Sciatic nerve (tissue), 2 donors: ENCODE results near the gene USP24. TPM values are rescaled to one million over a fixed set of nuclear protein-coding genes. Genes with fewer than 3 reads are reported as not detected.
"Not testable (repeated sequence)": the region's sequence is repeated elsewhere in the genome, so short reads cannot be mapped to it uniquely, and the experiment has no call there.

ENCODE experiments used
- ATAC-seq: fragments of 200-7000 bp; cut with Tn5 transposase; one replicate; pipeline ENCODE4 v1.9.1; 2020; ENCODE audit warnings: mild to moderate bottlenecking, moderate library complexity
- DNase-seq: peaks from one replicate; pipeline ENCODE4 v3.0.0-alpha.2; 2020; ENCODE audit warnings: low spot score
- intact Hi-C: fragments of 100-400 bp; cut with DNase I; formaldehyde crosslinking; loops from one replicate; pipeline ENCODE4 v1.14.2; 2022
- total RNA-seq: library from RNA; stranded (reverse); fragmentation: NEBNext Ultra II Directional; extraction: Animal tissue kit (Norgen Biotek cat#: 25700); gene quantifications from one replicate; pipeline ENCODE4 v1.2.1, GENCODE V29; 2021
- donor health status: DM: no; HTN: no; CAD: no.
- donor health status: DM: no; HTN: no; CAD: no.

Gene USP24
- total RNA-seq, 1 donor from 2014 or later = 57.6 TPM

- ATAC-seq (no peak), DNase-seq (no peak)
- intact Hi-C loops = no loop called here
Observed at GRCh38 chr1:55233145-55233777, 18.1 kb upstream of the USP24 start.

DNA sequence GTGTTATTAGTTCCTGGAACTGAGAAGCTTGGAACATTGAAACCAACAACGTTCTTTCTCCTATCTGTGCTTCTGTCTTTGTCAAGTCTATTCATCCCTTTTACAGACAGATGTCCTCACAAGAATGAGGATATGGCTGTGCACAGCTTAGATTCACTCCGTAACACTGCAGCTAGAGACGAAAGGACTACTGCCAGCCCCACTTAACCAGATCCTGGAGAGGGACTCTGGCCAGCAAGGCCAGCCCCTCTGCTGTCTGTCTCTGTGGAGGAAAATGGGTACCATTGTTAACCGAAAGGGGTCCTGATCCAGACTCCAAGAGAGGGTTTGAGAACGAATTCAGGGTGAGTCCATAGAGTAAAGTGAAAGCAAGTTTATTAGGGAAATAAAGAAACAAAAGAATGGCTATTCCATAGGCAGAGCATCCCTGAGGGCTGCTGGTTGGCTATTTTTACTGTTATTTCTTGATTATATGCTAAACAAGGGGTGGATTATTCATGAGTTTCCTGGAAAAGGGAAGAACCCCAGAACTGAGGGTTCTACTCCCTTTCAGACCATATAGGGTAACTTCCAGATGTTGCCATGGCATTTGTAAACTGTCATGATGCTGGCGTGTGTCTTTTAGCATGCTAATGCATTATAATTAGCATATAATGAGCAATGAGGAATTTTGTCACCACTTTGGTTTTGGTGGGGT is 17.4 kb upstream of the USP24 start:
- ATAC-seq (no peak), DNase-seq (no peak)
- intact Hi-C loops = no loop called here

DNA sequence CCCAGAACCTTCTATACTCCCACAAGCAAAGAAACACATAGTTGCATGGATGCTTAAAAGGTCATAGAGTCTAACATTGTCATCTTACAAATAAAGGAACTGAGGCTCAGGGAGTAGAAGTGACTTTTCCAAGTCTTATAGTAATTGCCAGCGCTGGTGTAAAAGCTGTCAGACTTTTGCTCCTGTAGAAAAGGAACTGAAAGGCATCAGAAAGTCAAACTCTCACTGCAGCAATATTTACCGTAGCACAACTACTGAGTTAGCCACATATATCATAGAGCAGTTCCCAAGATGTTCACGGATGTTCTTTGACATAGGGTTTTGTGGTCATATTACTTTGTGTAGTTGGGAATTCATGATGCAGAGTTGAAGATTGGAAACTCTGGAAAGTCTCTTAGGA is 16.6 kb upstream of the USP24 start:
- intact Hi-C loops = no loop called here
- no peak for ATAC-seq
- DNase-seq = no peak

DNA sequence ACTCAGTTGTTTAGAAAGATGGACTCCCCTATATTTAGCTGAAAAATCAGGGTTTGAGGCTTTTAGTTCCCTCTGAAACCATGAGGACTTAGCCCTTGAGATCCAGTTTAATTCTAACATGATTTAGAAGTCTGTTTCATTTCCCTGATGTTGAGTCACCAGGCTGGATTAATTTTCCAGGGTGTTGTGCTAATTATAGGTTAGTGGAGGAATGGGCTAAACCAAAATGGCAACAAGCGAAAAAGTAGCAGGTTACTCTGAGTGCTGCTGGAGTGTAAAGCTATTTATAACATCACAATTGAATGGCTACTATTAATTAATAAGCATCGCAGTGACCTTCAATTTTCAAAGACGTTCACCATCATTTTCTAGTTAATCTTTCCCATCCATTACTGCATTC is 15.5 kb upstream of the USP24 start:
- DNase-seq (no peak), ATAC-seq (no peak)
- intact Hi-C loops = no loop called here

GRCh38 chr1:55229726-55230125 is 14.6 kb upstream of the USP24 start:
- intact Hi-C loops, DNase-seq, ATAC-seq: not testable (repeated sequence)

GRCh38 chr1:55225228-55225627 is 10.1 kb upstream of the USP24 start:
- intact Hi-C loops = no loop called here
- no peak for DNase-seq
- ATAC-seq = no peak

- DNase-seq = no peak
- no peak for ATAC-seq
- intact Hi-C loops = no loop called here
Observed at GRCh38 chr1:55224729-55225128, 9.6 kb upstream of the USP24 start.

GRCh38 chr1:55222152-55222551 is 7.0 kb upstream of the USP24 start:
- DNase-seq (no peak), ATAC-seq (no peak)
- intact Hi-C loops = no loop called here

DNA sequence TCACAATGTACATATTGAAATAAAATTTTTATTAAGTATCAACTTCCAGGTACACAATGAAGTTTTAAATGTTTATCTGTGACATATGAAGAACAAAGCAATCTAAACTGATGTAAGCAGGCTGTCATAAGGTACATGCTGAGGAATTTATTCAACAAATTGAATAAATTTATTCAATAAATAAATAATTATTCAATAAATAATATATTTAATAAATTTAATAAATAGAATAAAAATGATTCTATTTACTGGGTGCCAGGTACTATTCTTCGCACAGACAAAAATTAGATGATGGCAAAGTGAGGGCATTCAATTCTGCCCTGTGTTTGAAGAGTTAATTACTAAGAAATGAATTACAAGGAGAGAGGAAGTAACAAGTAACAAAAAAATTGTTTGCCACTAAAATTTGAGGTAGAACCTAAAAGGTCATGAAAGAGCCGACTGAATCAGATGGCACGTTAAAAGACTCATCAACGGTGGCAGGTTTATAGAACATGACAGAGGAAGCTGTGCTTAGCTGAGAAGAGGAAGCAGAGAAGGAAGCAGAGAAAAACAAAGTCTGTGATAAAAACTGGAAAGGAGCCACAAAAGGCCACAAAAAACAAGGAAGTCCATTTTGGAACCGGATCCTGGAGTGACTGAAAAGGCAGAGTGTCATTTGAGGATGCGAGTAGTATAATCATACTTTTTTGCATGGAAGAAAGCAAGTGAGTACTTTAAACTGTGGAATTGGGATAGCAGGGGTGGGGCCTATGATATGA is 2.2 kb upstream of the USP24 start:
- no peak for DNase-seq
- intact Hi-C loops = no loop called here
- peak; percentile 8 for ATAC-seq

DNA sequence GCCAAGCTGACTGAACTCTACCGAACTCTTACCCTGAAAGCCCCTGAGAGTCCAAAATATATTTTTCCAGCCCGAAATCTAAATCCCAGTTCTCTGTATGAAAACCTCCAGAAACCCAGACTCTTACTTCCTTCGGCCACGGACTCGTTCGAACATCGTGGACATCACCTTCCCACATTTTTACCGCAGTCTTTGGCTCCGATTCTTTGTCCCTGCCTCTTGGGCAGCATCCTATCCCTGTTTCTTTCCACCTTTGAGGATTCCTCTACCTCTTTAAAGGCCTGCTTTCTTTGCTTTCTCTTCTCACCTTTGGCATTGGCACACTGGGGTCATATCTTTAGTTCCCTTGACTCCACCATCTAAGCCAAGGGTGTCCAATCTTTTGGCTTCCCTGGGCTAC is 932 bp upstream of the USP24 start:
- intact Hi-C loops = no loop called here
- no peak for ATAC-seq

GRCh38 chr1:55214934-55215193 is 300 bp downstream of the USP24 start:
- ATAC-seq (no peak), DNase-seq (peak; percentile 67)
- intact Hi-C loops = no loop called here

More for the DNA sequence above, 932 bp upstream of the USP24 start:
- no peak for DNase-seq

- DNase-seq (peak; percentile 72), ATAC-seq (peak; percentile 47)
- intact Hi-C loops = no loop called here
Observed at GRCh38 chr1:55214212-55214933, 791 bp downstream of the USP24 start.

DNA sequence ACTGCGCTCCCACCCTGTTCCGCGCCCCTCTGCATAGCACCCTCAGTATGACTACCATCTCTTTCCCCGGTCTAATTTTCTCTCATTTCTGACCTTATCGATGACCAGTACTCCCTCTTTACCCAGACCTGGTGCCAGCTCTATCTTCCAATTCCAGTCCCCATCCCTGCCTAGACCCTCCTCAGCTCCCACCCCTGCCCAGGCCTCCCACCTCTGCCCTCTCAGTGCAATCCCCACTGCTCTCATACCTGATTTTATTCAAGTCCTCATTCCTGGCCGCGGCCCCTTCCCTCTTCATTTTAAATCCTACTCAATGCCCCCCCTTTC is 1.3 kb downstream of the USP24 start:
- ATAC-seq (peak; percentile 14), DNase-seq (peak; percentile 52)
- intact Hi-C loops = no loop called here

- ATAC-seq (no peak), DNase-seq (no peak)
- intact Hi-C loops = no loop called here
Observed at GRCh38 chr1:55213151-55213884, 1.8 kb downstream of the USP24 start.

DNA sequence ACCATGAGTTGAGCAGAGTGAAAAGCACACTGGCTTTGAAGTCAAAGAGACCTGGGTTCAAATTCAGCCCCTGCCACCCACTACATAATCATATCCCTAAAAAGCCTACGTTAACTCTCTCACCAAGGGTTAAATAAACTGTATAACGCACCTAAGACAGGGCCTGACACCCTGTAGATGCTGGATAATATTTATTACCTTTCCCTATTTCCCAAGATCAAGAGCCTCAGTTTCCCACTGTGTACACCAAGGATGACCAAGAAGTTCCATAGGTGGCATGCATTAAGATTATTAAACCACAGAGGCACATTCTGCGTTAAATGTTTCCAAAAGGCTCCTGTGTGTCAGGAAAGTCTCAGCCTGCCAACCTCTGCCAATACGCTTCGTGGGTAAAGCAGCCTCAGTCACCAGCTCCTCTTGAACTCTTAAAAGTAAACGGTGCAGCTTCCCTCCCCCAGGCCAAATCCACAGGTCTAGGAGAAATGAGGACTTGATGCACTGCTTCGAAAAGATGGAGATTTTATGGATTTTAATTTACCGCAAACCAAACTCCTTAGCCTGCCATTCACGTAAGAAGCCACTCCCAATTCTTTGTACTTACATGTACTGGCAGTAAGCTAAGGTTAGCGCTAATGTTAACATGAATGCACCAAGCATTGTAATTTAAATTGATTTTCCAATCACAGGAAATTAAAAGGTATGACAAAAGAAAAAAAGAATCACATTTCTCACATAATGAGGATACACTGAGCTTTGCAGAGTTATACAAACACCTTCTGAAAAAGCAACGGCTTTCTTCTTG is 2.6 kb downstream of the USP24 start:
- ATAC-seq = no peak
- intact Hi-C loops = no loop called here
- DNase-seq = no peak

- intact Hi-C loops = no loop called here
- DNase-seq = no peak
- ATAC-seq = no peak
Observed at GRCh38 chr1:55211863-55212262, 3.3 kb downstream of the USP24 start.

- intact Hi-C loops = no loop called here
- no peak for ATAC-seq
Observed at GRCh38 chr1:55210990-55211801, 4.0 kb downstream of the USP24 start.

GRCh38 chr1:55209247-55209646 is 5.9 kb downstream of the USP24 start:
- ATAC-seq (no peak), DNase-seq (no peak)
- intact Hi-C loops = no loop called here

More at GRCh38 chr1:55210990-55211801, 4.0 kb downstream of the USP24 start:
- no peak for DNase-seq
